NCI-H128 (cell line): ENCODE results near the gene ESRRB.

Experiments
- DNase-seq: peaks from one replicate; lab custom pipeline; 2025; ENCODE audit not compliant: unreplicated experiment; lab: John Stamatoyannopoulos, UW

ESRRB gene

GRCh38 chr14:76491172-76491930 lies 115.4 kb downstream of the ESRRB start:
- no peak for DNase-seq

- no peak for DNase-seq
Measured at GRCh38 chr14:76495983-76496382, 120.0 kb downstream of the ESRRB start.

GRCh38 chr14:76496595-76496994 lies 120.7 kb downstream of the ESRRB start:
- DNase-seq = no peak

GRCh38 chr14:76497550-76498462 lies 121.9 kb downstream of the ESRRB start:
- no peak for DNase-seq

- DNase-seq = no peak
Measured at GRCh38 chr14:76498463-76498935, 122.6 kb downstream of the ESRRB start.

GRCh38 chr14:76498976-76499375 lies 123.0 kb downstream of the ESRRB start:
- DNase-seq = no peak

GRCh38 chr14:76499399-76499798 lies 123.5 kb downstream of the ESRRB start:
- no peak for DNase-seq

- DNase-seq = no peak
Measured at GRCh38 chr14:76500011-76500410, 124.1 kb downstream of the ESRRB start.

GRCh38 chr14:76500480-76500879 lies 124.5 kb downstream of the ESRRB start:
- DNase-seq = no peak

GRCh38 chr14:76501156-76501720 lies 125.3 kb downstream of the ESRRB start:
- no peak for DNase-seq

- no peak for DNase-seq
Measured at GRCh38 chr14:76502219-76502618, 126.3 kb downstream of the ESRRB start.

- no peak for DNase-seq
Measured at GRCh38 chr14:76502638-76503037, 126.7 kb downstream of the ESRRB start.

GRCh38 chr14:76509311-76509710 lies 133.4 kb downstream of the ESRRB start:
- DNase-seq = no peak

- DNase-seq = no peak
Measured at GRCh38 chr14:76510181-76510580, 134.2 kb downstream of the ESRRB start.

- no peak for DNase-seq
Measured at GRCh38 chr14:76514213-76514998, 138.5 kb downstream of the ESRRB start.

- no peak for DNase-seq
Measured at GRCh38 chr14:76516884-76517283, 140.9 kb downstream of the ESRRB start.

- no peak for DNase-seq
Measured at GRCh38 chr14:76518366-76518765, 142.4 kb downstream of the ESRRB start.

GRCh38 chr14:76525106-76525821 lies 149.3 kb downstream of the ESRRB start:
- DNase-seq = no peak

GRCh38 chr14:76531085-76531484 lies 155.1 kb downstream of the ESRRB start:
- no peak for DNase-seq

GRCh38 chr14:76531821-76532318 lies 155.9 kb downstream of the ESRRB start:
- DNase-seq = no peak
